GM21360 (cell line): ENCODE results near the gene SYNGR4.
"Not testable (repeated sequence)": the region's sequence is repeated elsewhere in the genome, so short reads cannot be mapped to it uniquely, and the experiment has no call there.

Source experiments
- ATAC-seq: cut with Tn5 transposase; IDR thresholded peaks from one replicate; pipeline ENCODE4 v1.9.1; 2021; ENCODE audit warnings: mild to moderate bottlenecking, moderate library complexity; ENCODE audit not compliant: unreplicated experiment

Gene SYNGR4

GRCh38 chr19:48370955-48371354 lies 6.8 kb downstream of the SYNGR4 start:
- ATAC-seq = no peak

DNA sequence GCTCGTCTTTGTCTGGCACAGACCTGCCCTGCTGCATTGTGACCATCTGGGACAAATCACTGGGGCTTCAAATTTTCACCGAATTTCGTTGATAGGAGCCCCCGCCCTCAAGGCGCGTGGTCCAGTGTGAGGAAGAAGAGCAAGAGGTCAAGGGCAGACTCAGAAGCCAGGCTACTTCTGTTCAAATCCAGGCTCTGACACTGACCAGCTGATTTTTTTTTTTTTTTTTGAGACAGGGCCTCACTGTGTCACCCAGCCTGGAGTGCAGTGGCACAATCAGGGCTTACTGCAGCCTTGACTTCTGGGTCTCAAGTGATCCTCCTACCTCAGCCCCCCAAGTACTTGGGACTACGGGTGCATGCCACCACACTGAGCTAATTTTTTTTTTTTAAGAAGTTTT lies 7.2 kb downstream of the SYNGR4 start:
- ATAC-seq = no peak

DNA sequence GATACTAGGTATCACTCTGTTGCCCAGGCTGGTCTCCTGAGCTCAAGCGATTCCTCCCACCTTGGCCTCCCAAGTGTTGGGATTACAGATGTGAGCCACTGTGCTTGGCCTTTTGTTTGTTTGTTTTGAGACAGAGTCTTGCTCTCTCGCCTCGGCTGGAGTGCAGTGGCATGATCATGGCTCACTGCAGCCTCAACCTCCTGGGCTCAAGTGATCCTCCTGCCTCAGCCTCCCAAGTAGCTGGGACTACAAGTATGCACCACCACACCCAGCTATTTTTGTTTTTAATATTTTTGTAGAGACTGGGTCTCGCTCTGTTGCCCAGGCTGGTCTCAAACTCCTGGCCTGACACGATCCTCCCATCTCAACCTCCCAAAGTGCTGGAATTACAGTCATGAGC lies 7.6 kb downstream of the SYNGR4 start:
- not testable (repeated sequence) for ATAC-seq

DNA sequence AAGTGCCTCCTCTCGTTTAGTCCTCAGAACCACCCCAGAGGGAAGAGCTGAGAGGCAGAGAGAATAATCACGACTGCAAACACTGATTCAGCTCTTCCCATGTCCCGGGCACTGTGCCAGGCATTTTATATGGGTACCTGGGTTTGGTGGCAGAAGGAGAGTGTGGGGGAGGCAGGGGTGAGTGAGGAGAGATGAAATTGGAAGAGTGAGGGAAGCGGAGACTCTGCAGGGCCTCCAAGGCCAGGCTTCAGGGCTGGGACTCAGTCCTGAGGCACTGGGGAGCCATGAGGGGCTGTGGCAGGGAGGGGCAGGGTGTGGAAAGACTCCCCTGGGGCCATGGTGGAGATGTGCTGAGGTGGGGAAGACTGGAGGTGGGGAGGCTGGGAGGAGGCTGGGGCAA lies 8.7 kb downstream of the SYNGR4 start:
- no peak for ATAC-seq

DNA sequence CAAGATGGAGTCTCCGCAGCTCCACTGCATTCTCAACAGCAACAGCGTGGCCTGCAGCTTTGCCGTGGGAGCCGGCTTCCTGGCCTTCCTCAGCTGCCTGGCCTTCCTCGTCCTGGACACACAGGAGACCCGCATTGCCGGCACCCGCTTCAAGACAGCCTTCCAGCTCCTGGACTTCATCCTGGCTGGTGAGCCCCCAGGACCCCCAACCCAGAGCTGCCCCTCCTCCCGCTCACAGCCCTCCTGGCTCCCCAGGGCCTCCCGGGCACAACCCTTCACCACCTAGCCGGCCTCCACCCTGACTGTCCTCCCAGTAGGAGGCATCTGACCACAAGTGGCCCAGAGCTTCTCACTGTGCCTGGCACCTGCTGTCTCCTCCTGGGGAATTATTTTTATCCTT lies 9.4 kb downstream of the SYNGR4 start:
- no peak for ATAC-seq

- no peak for ATAC-seq
Observed at GRCh38 chr19:48378194-48378570, 14.0 kb downstream of the SYNGR4 start.

GRCh38 chr19:48379058-48379457 lies 14.9 kb downstream of the SYNGR4 start:
- ATAC-seq = no peak

DNA sequence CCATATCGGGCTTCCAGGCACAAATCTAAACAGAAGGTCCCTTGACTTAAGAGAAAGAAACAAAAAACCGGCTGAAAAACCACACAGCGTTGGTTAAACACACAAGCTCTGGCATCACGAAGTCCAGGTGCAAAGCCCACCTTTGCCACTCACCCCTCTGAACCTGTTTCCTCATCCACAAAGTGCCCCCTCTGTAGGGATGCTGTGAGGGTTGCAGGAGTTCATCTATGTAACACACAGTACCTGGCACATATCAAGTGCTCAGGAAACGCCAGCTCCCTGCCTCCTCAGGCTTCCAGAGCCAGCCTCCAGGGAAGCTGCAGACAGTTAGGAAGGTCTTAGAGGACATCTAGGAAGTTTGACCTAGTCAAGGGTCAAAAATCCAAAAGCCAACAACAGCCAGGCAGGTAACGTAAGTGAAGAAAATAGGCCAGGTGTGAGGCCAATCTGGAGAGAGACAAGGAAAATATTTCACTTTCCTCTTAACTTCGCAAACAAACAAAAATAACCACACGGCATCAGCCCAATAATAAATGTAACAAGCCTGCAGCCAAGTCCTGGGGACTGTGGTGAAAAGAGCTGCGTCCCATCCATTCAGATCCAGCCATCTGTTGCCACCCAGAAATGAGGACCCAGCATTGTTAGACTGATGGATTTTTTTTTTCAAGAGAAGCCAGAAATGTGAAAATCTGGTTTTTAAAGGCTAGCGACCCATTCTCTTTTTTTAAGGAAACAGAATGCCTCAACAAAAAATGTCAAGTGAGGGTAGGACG lies 17.2 kb downstream of the SYNGR4 start:
- ATAC-seq = no peak

- no peak for ATAC-seq
Observed at GRCh38 chr19:48382286-48382685, 18.1 kb downstream of the SYNGR4 start.

DNA sequence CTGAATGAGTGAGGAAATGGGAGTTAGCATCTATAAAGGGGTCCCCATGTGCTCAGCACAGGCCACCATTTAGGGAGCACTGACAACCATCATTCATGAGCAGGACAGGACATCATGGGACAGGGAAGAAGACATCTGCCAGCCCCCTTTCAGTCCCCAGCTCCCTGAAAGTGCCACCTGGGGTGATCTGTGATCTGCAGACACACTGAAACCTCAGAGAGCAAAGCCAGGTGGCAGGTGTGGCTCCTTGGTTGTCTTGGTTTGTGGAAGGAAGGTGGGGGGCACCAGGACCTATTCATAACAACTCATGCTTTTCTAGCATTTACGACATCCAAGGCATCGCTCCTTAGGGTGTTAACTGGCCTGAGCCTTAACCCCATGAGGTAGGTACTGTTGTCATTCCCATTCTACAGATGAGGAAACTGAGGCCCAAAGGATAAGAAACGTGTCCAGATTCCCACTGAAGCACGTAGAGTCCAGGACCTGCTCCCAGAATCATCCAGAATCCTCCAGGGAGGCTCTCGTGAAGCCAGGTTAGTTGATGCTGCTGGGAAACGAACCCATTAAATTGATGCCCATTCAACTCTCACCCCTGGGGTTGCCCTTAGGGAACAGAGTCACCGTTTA lies 21.4 kb downstream of the SYNGR4 start:
- no peak for ATAC-seq

- no peak for ATAC-seq
Observed at GRCh38 chr19:48386981-48387380, 22.8 kb downstream of the SYNGR4 start.

- no peak for ATAC-seq
Observed at GRCh38 chr19:48390188-48391099, 26.3 kb downstream of the SYNGR4 start.

DNA sequence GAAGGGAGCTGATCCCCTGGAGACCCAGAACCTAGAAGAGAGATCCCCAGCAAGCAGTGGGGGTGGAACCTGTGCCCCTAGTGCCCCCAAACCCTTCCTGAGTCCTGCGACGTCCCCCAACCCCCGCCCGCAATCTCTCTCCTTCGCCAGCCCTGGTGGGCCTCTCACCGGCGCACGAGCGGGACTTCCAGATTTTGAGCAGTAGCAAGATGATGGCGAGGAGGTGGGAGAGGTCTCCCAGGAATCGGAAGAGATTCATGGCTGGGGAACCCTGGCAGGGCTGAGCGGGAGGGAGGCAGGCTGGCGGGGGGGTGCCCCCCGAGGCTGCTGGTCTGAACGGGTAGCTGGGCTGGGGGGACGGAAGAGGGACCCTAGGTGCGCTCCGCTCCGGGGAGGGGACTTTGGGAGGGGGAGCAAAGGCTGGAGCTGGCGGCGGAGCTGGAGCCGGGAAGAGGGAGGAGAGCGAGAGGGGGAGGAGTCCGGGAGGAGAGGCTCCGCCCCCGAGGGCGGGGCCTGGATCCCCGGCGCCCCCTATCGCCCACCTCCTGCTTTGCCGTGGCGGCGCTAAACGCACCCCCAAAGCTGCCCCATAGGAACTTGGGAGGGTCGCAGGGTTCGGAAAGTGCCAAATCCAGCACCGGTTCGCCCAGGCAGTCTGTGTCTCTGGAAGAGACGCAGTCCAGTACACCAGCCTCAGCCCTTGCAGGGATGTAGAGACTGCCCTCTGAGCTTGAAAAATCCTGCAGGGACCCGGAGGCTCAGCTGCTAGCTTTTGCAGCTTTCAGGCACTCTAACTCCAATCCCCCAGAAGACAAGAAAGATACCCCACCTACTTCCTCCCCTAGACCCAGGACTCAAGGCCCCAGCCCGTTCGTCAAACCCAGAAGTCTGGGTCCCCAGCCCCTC lies 27.2 kb downstream of the SYNGR4 start, which contains the start of gene KDELR1:
TSS of gene KDELR1 (minus strand) at position 452 of the 906 bp plus-strand sequence. CDS start at position 259, 193 bp downstream.
- ATAC-seq = no peak

DNA sequence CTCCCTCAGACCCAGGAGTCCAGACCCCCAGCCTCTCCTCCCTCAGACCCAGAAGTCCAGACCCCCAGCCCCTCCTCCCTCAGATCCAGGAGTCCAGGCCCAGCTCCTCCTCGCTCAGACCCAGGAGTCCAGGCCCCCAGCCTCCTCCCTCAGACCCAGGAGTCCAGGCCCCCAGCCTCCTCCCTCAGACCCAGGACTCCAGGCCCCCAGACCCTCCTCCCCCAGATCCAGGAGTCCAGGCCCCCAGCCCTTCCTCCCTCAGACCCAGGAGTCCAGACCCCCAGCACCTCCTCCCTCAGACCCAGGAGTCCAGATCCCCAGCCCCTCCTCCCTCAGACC lies 27.8 kb downstream of the SYNGR4 start:
- ATAC-seq = not testable (repeated sequence)

GRCh38 chr19:48392860-48393558 lies 28.8 kb downstream of the SYNGR4 start:
- ATAC-seq = no peak

GRCh38 chr19:48393559-48394330 lies 29.6 kb downstream of the SYNGR4 start, which contains the start of gene GRIN2D:
Gene GRIN2D (plus strand): TSS chr19:48393668. CDS start chr19:48398393, 4,725 bp downstream.
- ATAC-seq = no peak

- ATAC-seq = no peak
Observed at GRCh38 chr19:48394331-48395169, 30.4 kb downstream of the SYNGR4 start.

DNA sequence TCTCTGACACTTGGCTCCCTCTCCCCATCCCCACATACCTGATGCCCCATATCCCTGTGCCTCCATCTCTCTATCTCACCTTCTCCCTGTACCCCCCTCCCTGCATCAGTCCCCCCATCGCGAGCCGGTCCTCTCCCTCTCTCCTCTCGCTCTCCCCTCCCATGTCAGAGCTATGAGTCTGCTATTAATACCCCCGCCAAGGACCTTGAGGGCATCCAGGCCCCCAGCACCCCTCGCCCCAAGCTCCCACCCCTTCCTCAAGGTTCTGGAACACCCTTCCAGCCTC lies 30.9 kb downstream of the SYNGR4 start:
- ATAC-seq = no peak
